ENCODE results near the gene VWF. TPM values are rescaled to one million over a fixed set of nuclear protein-coding genes. Genes with fewer than 3 reads are reported as not detected.
"Not testable (repeated sequence)": the region's sequence is repeated elsewhere in the genome, so short reads cannot be mapped to it uniquely, and the experiment has no call there.

The VWF gene
- total RNA-seq, 2 experiments from 2014 or later: 0.07 TPM; not detected in 1

DNA sequence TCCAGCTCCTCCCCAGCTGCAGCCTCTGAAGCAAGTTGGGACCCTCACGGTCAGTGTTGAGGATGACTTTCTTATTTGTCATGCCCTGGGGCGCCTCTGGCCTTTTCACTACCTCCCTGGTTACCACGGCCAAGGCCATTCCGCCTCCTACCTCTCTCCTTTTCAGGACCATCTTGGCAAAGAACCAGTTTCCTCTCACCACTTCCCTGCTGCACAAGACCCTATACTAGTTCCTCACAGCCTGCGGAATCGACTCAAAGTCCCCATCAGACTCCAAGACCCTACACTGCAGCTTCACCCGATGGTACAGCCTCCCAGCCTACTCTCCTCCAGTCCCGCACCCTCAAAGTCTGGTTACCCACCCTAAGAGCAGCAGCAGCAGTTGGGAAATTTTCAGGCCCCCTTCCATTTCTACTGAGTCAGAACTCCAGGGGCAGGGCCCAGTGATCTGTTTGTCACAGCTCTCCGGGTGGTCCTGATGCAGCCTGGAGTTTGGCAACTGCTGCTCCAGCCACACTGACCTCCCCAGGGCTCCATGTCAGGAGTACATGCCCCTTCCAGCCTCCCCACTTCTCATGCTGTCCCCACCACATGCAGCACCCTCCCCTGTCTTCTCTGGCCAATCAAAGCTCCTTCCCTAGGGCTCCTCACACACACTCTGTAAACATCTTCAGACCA is 5.4 kb downstream of the VWF start:
- Mint-ChIP-seq H3K4me1 (peaks cover 5% of the 10 kb centered on the region), H3K9me3 (ENCODE audit: low read depth) (no peaks in the 10 kb centered on the region), H3K4me3 (no peak overlapping the region), H3K27me3 (no peaks in the 10 kb centered on the region), H3K27ac (no peak overlapping the region), H3K36me3 (ENCODE audit: low read depth) (no peaks in the 10 kb centered on the region)
- no peak for ATAC-seq
- DNase-seq: no peak
- CTCF ChIA-PET: interaction anchor here (1.3 kb wide), 1 partner anchor 80 kb away, joined by 4 read pairs; no protein-coding TSS in a partner anchor
- intact Hi-C loops (cut with DNase I, micrococcal nuclease): no loop called here
- POLR2A ChIA-PET: no interaction called here

DNA sequence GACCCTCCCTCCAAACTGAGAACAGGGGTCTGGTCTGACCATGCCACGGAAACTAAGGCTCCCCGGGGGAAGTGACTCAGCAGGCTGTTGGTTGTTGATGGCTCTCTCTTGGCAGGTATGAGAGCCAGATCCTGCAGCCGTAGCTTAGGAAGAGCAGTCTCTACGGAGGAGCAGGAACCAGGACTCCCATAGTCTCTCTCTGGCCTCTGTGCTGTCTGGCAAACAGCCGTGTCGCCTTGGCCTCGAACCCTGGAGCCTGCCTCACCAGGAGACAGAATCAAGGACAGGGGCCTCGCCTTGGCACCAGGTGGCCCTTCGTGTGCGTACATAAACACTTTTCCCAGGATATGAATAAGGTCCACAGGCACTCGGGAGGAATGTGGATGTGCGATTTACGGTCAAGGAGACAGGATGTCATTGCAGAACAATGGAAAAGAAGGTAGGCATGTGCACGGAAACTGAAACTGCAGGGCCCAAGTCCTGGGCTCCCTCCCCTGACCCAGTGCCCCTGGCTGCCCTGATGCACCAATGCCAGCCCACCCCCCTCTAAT is 7.9 kb downstream of the VWF start:
- intact Hi-C loops (cut with DNase I, micrococcal nuclease): no loop called here
- POLR2A ChIA-PET: no interaction called here
- Mint-ChIP-seq H3K4me1 (peaks cover 5% of the 10 kb centered on the region), H3K36me3 (ENCODE audit: low read depth) (no peaks in the 10 kb centered on the region), H3K9me3 (ENCODE audit: low read depth) (no peaks in the 10 kb centered on the region), H3K27me3 (no peaks in the 10 kb centered on the region), H3K27ac (no peak overlapping the region), H3K4me3 (no peak overlapping the region)
- DNase-seq (no peak), ATAC-seq (no peak)
- CTCF ChIA-PET: no interaction called here

DNA sequence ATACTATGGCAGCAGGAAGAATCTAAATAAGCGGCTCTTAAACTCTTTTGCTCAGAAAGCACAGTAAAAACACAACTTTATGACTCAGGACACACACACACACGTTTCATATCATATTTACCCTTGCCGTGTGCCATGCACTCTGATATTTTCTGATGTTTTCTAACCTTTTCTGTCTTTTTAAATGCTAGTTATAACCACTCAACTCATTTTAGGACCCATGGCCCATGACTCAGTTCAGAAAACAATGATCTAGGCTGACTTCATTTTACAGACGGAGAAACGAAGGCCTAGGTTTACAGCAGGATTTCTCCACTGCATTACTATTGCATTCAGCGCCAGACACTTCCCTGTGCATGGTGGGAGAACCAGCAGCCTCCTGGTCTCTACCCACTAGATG is 9.1 kb downstream of the VWF start:
- POLR2A ChIA-PET: no interaction called here
- intact Hi-C loops (cut with DNase I, micrococcal nuclease): no loop called here
- no peak for DNase-seq
- ATAC-seq: peak; percentile 76
- H3K4me1 Mint-ChIP-seq: peaks cover 5% of the 10 kb centered on the region
- CTCF ChIA-PET: no interaction called here
- no peaks in the 10 kb centered on the region for H3K36me3 Mint-ChIP-seq (ENCODE audit: low read depth)
- H3K4me3 Mint-ChIP-seq: no peak overlapping the region
- no peaks in the 10 kb centered on the region for H3K9me3 Mint-ChIP-seq (ENCODE audit: low read depth)
- no peaks in the 10 kb centered on the region for H3K27me3 Mint-ChIP-seq
- no peak overlapping the region for H3K27ac Mint-ChIP-seq

DNA sequence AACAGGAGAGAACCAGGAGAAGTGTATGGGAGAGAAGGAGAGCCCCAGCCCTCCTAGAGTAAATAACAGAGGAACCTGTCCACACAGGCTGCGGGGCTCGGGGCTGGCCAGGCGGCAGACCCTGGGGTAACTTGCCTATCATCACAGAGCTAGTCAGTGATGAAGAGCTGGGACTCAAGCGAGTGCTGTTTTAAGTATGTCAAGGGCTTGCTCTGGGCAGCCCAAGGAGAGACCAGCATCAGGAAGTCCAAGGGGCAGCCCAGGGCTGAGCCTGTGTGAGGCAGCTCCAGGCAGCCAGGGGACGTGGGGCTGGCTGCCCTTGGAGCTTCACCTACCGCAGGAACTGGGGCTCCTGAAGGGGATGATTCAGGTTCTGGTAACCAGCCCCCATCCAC is 10.0 kb downstream of the VWF start:
- Mint-ChIP-seq H3K36me3 (ENCODE audit: low read depth) (no peaks in the 10 kb centered on the region), H3K27ac (no peak overlapping the region), H3K27me3 (no peaks in the 10 kb centered on the region), H3K9me3 (ENCODE audit: low read depth) (no peaks in the 10 kb centered on the region), H3K4me3 (no peak overlapping the region), H3K4me1 (peaks cover 5% of the 10 kb centered on the region)
- CTCF ChIA-PET: interaction anchor here (1.0 to 1.2 kb wide), 2 partner anchors 33 to 44 kb away, joined by 3 read pairs; no protein-coding TSS in a partner anchor
- intact Hi-C loops (cut with DNase I, micrococcal nuclease): no loop called here
- ATAC-seq: no peak
- no peak for DNase-seq
- POLR2A ChIA-PET: no interaction called here

DNA sequence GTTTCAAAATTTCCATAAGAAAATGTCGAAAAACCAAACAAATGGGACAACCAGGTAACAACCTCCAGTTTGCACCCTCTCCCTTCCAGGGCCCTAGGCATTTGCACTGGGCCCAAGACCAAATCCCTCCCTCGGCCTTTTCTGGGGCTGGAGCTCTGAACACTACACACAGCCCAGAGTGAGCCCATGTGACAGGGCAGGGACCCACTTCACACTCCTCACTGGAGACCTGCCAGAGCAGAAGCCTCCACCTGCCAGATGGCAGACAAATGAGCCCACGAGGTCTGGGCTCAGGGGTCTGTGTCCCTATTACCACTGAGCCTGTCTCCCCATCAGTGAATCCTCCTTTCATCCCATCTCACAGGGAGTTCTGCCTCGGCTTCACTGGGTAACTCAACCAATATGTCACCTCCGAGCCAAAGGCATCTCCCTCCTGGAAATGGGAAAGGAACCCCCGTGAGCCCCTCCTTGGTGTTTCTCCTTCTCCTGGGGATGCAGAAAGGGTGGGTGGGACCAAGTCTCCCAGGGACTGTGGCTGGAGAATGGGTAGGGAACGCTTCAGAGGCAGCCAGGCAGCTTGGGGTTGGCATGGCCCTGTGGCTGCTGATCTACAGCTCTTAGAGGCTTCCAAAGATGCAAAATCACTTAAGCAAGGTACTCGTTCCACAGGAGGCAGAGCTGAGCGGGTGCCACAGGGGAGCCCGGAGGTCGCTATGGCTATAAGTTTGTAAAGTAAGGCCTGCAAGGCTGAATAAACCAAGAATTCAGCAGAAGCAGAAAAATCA is 10.6 kb downstream of the VWF start:
- peaks cover 5% of the 10 kb centered on the region for H3K4me1 Mint-ChIP-seq
- DNase-seq: no peak
- H3K27me3 Mint-ChIP-seq: no peaks in the 10 kb centered on the region
- intact Hi-C loops (cut with DNase I, micrococcal nuclease): no loop called here
- no peaks in the 10 kb centered on the region for H3K9me3 Mint-ChIP-seq (ENCODE audit: low read depth)
- no peak overlapping the region for H3K27ac Mint-ChIP-seq
- ChIA-PET CTCF (interaction anchor here (0.6 to 1.2 kb wide), 3 partner anchors 19 to 44 kb away, joined by 3 read pairs; no protein-coding TSS in a partner anchor), POLR2A (no interaction called here)
- no peaks in the 10 kb centered on the region for H3K36me3 Mint-ChIP-seq (ENCODE audit: low read depth)
- no peak for ATAC-seq
- H3K4me3 Mint-ChIP-seq: no peak overlapping the region

DNA sequence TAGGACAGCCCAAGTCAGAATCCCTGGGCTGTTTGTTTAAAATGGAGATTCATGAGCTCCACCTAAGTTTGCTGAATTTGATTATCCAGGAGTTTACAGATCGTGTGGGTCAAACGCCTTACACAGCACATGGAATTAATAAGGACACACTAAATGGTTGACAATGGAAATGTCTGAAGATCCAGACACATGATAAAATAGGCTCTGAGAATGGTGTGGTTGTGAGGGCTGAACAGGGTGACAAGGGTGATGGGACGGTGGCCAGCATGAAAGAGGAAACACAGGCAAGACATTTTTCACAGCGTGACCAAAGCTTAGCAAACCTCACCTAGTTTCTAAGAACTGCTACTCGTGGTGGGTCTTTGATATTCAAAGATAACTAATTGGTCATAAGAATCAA is 12.5 kb downstream of the VWF start:
- peaks cover 5% of the 10 kb centered on the region for H3K4me1 Mint-ChIP-seq
- H3K27ac Mint-ChIP-seq: no peak overlapping the region
- DNase-seq: no peak
- no peaks in the 10 kb centered on the region for H3K27me3 Mint-ChIP-seq
- H3K36me3 Mint-ChIP-seq (ENCODE audit: low read depth): no peaks in the 10 kb centered on the region
- intact Hi-C loops (cut with DNase I, micrococcal nuclease): no loop called here
- no peak overlapping the region for H3K4me3 Mint-ChIP-seq
- POLR2A ChIA-PET: interaction anchor here (0.6 kb wide), 1 partner anchor 136 kb away, joined by 3 read pairs; no protein-coding TSS in a partner anchor
- H3K9me3 Mint-ChIP-seq (ENCODE audit: low read depth): no peaks in the 10 kb centered on the region
- CTCF ChIA-PET: interaction anchor here (0.6 to 1.0 kb wide), 3 partner anchors 19 to 29 kb away, joined by 3 to 4 read pairs (median 3); no protein-coding TSS in a partner anchor
- no peak for ATAC-seq

DNA sequence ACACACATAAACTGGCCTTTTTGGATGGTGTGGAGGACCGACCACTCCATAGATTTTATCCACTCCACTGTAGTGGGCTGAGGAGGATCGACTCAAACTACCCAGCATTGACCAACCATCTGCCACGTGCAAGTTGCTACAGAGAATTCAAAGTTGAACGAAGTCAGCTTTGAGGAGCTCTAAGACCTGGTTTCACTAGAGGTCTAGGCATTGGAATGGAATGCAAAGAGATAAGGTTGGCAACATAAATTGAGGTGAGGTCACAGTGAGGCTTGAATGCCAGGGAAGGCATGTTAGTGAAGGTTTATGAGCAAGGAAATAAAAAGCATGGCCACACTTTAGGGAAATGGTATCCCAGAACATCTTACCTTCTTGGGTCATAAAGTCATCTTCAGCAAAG is 14.5 kb downstream of the VWF start:
- H3K9me3 Mint-ChIP-seq (ENCODE audit: low read depth): no peaks in the 10 kb centered on the region
- H3K4me3 Mint-ChIP-seq: no peak overlapping the region
- ChIA-PET POLR2A (no interaction called here), CTCF (interaction anchor here (0.7 kb wide), 1 partner anchor 16 kb away, joined by 3 read pairs; no protein-coding TSS in a partner anchor)
- ATAC-seq: no peak
- no peaks in the 10 kb centered on the region for H3K27me3 Mint-ChIP-seq
- intact Hi-C loops (cut with DNase I, micrococcal nuclease): no loop called here
- no peak for DNase-seq
- no peak overlapping the region for H3K27ac Mint-ChIP-seq
- H3K36me3 Mint-ChIP-seq (ENCODE audit: low read depth): no peaks in the 10 kb centered on the region
- peaks cover under 1% of the 10 kb centered on the region for H3K4me1 Mint-ChIP-seq

DNA sequence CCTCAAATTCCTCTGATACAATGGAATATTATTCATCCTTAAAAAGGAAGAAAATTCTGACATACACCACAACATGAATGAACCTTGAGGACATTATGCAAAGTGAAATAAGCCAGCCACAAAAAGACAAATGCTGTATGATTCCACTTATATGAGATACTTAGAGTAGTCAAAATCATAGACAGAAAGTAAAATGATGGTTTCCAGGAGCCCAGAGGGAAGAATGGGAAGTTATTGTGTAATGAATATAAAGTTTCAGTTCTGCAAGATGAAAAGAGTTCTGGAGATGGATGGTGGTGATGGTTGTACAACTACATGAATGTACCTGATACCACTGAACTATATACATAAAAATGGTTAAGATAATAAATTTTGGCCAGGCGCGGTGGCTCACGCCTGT is 18.3 kb downstream of the VWF start:
- ChIA-PET CTCF (no interaction called here), POLR2A (interaction anchor here (0.8 kb wide), 1 partner anchor 106 kb away, joined by 5 read pairs; no protein-coding TSS in a partner anchor)
- intact Hi-C loops (cut with DNase I, micrococcal nuclease): no loop called here
- no peak overlapping the region for H3K4me3 Mint-ChIP-seq
- no peaks in the 10 kb centered on the region for H3K9me3 Mint-ChIP-seq (ENCODE audit: low read depth)
- no peaks in the 10 kb centered on the region for H3K27me3 Mint-ChIP-seq
- H3K4me1 Mint-ChIP-seq: no peaks in the 10 kb centered on the region
- no peak overlapping the region for H3K27ac Mint-ChIP-seq
- no peak for ATAC-seq
- DNase-seq: no peak
- H3K36me3 Mint-ChIP-seq (ENCODE audit: low read depth): no peaks in the 10 kb centered on the region

DNA sequence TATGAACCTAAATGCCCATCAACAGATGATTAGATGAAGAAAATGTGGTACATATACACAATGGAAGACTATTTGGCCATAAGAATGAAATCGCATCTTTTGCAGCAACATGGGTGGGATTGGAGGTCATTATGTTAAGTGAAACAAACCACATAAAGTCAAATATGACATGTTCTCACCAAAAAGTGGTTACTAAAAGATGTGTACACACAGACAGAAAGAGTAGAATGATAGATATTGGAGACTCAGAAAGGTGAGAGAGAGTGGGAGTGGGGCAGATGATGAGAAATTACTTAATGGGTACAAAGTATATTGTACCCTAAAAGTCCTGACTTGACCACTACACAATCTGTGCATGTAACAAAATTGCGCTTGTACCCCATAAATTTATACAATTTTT is 19.6 kb downstream of the VWF start:
- ChIA-PET CTCF (no interaction called here), POLR2A (no interaction called here)
- H3K27ac Mint-ChIP-seq: no peak overlapping the region
- H3K4me3 Mint-ChIP-seq: no peak overlapping the region
- DNase-seq (no peak), ATAC-seq (peak; percentile 33)
- H3K4me1 Mint-ChIP-seq: no peaks in the 10 kb centered on the region
- no peaks in the 10 kb centered on the region for H3K9me3 Mint-ChIP-seq (ENCODE audit: low read depth)
- intact Hi-C loops (cut with DNase I, micrococcal nuclease): no loop called here
- H3K36me3 Mint-ChIP-seq (ENCODE audit: low read depth): no peaks in the 10 kb centered on the region
- H3K27me3 Mint-ChIP-seq: no peaks in the 10 kb centered on the region

DNA sequence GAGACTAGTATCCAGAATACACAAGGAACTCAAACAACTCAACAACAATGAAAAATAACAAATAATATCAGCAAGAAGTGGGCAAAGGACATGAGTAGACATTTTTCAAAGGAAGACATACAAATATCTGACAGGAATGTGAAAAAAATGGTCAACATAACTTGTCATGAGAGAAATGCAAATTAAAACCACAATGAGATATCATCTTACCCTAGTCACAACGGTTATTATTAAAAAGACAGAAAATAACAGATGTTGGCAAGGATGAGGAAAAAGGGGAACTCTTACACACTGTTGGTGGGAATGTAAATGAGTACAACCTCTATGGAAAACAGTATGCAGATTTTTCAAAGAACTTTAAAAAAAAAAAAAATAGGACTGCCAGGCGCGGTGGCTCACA is 20.4 kb downstream of the VWF start:
- DNase-seq (no peak), ATAC-seq (no peak)
- H3K4me1 Mint-ChIP-seq: no peaks in the 10 kb centered on the region
- intact Hi-C loops (cut with DNase I, micrococcal nuclease): no loop called here
- ChIA-PET POLR2A (no interaction called here), CTCF (no interaction called here)
- H3K27me3 Mint-ChIP-seq: no peaks in the 10 kb centered on the region
- no peaks in the 10 kb centered on the region for H3K36me3 Mint-ChIP-seq (ENCODE audit: low read depth)
- H3K9me3 Mint-ChIP-seq (ENCODE audit: low read depth): no peaks in the 10 kb centered on the region
- no peak overlapping the region for H3K27ac Mint-ChIP-seq
- no peak overlapping the region for H3K4me3 Mint-ChIP-seq

DNA sequence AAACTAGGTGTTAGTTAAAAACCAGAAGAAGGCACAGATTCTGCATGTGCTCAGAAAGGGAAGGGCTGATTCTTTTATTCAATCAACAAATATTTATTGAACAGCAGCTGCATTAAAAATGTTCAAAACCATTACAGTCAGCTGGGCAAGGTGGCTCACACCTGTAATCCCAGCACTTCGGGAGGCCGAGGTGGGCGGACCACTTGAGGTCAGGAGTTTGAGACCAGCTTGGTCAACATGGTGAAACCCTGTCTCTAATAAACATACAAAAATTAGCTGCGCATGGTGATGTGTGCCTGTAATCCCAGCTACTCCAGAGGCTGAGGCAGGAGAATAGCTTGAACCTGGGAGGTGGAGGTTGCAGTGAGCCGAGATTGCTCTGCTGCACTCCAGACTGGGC is 22.4 kb downstream of the VWF start:
- H3K4me3 Mint-ChIP-seq; ATAC-seq; H3K9me3 Mint-ChIP-seq (ENCODE audit: low read depth); DNase-seq; H3K4me1 Mint-ChIP-seq; H3K27me3 Mint-ChIP-seq; H3K27ac Mint-ChIP-seq; intact Hi-C loops (cut with DNase I, micrococcal nuclease); POLR2A ChIA-PET; H3K36me3 Mint-ChIP-seq (ENCODE audit: low read depth): not testable (repeated sequence)
- CTCF ChIA-PET: interaction anchor here (0.8 to 1.0 kb wide), 2 partner anchors 18 to 25 kb away, joined by 3 read pairs; no protein-coding TSS in a partner anchor

DNA sequence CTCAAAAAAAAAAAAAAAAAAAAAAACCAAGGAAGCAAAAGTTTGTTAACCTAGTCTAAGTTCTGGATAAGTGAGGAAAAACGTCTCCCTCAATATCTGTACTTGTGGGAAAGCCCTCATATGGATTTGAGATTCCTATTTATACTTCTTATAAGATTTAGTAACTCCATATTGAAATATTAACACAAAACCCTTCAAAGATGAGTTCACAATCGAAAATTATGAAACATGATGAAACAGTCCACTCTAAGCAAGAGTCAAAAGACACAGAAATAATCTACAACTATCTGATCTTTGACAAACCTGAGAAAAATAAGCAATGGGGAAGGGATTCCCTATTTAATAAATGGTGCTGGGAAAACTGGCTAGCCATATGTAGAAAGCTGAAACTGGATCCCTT is 25.2 kb downstream of the VWF start:
- POLR2A ChIA-PET: no interaction called here
- intact Hi-C loops (cut with DNase I, micrococcal nuclease): no loop called here
- Mint-ChIP-seq H3K27me3 (no peaks in the 10 kb centered on the region), H3K9me3 (ENCODE audit: low read depth) (no peaks in the 10 kb centered on the region), H3K4me3 (no peak overlapping the region), H3K27ac (no peak overlapping the region), H3K36me3 (ENCODE audit: low read depth) (no peaks in the 10 kb centered on the region), H3K4me1 (no peaks in the 10 kb centered on the region)
- DNase-seq (no peak), ATAC-seq (no peak)
- CTCF ChIA-PET: no interaction called here
